NK-92 treated with Interleukin-12 subunit alpha and Interleukin-12 subunit beta, amount 100 ng/mL, for 24 hours (cell line): ENCODE data around the gene SLC27A2.
"Not testable (repeated sequence)": the region's sequence is repeated elsewhere in the genome, so short reads cannot be mapped to it uniquely, and the experiment has no call there.

Experiments used
- DNase-seq: peaks from one replicate; lab custom pipeline; 2025; lab: John Stamatoyannopoulos, UW

Gene SLC27A2

GRCh38 chr15:50181969-50182218, at the start of gene SLC27A2:
TSS of gene SLC27A2 (plus strand) at chr15:50182196. CDS start at chr15:50182428, 232 bp downstream.
- DNase-seq, result peak; percentile 70

GRCh38 chr15:50132251-50132984, 49.6 kb upstream of the SLC27A2 start:
- not testable (repeated sequence) for DNase-seq

GRCh38 chr15:50134524-50135024, 47.4 kb upstream of the SLC27A2 start:
- DNase-seq, result no peak

GRCh38 chr15:50135031-50135551, 46.9 kb upstream of the SLC27A2 start:
- no peak for DNase-seq

GRCh38 chr15:50137330-50137761, 44.6 kb upstream of the SLC27A2 start:
- DNase-seq, result no peak

GRCh38 chr15:50137893-50138292, 44.1 kb upstream of the SLC27A2 start:
- DNase-seq, result no peak

- no peak for DNase-seq
Observed at GRCh38 chr15:50138391-50138790, 43.6 kb upstream of the SLC27A2 start.

- DNase-seq, result no peak
Observed at GRCh38 chr15:50140098-50140497, 41.9 kb upstream of the SLC27A2 start.

- no peak for DNase-seq
Observed at GRCh38 chr15:50140983-50141382, 41.0 kb upstream of the SLC27A2 start.

- no peak for DNase-seq
Observed at GRCh38 chr15:50141856-50142255, 40.1 kb upstream of the SLC27A2 start.

- no peak for DNase-seq
Observed at GRCh38 chr15:50143255-50143860, 38.6 kb upstream of the SLC27A2 start.

GRCh38 chr15:50144341-50145120, 37.5 kb upstream of the SLC27A2 start:
- no peak for DNase-seq

- DNase-seq, result no peak
Observed at GRCh38 chr15:50145451-50145872, 36.5 kb upstream of the SLC27A2 start.

GRCh38 chr15:50146632-50147031, 35.4 kb upstream of the SLC27A2 start:
- no peak for DNase-seq

- no peak for DNase-seq
Observed at GRCh38 chr15:50148362-50148963, 33.5 kb upstream of the SLC27A2 start.

- DNase-seq, result no peak
Observed at GRCh38 chr15:50149090-50149489, 32.9 kb upstream of the SLC27A2 start.

GRCh38 chr15:50150349-50150748, 31.6 kb upstream of the SLC27A2 start:
- no peak for DNase-seq

GRCh38 chr15:50150851-50151250, 31.1 kb upstream of the SLC27A2 start:
- DNase-seq, result no peak

GRCh38 chr15:50151476-50151875, 30.5 kb upstream of the SLC27A2 start:
- DNase-seq, result no peak

GRCh38 chr15:50158236-50158635, 23.8 kb upstream of the SLC27A2 start:
- not testable (repeated sequence) for DNase-seq

GRCh38 chr15:50162969-50163718, 18.9 kb upstream of the SLC27A2 start:
- no peak for DNase-seq
